Cardiac muscle cell (in vitro differentiated cells and primary cell): Measurements from ENCODE around the gene PHLDB2. TPM values are rescaled to one million over a fixed set of nuclear protein-coding genes. Genes with fewer than 3 reads are reported as not detected.

Experiments
- DNase-seq, 2 donors: peaks; one replicate each; pipeline versions ENCODE4 v3.0.0 to v3.0.0-alpha.2; 2010 to 2017; ENCODE audit warnings: low read depth in 1 of 2, low spot score in 1 of 2
- H3K27ac ChIP-seq: fragments of 200-600 bp; sonication (generic); 2 replicates; pipeline ENCODE4 v1.5.1; 2016
- H3K27me3 ChIP-seq: fragments of 200-600 bp; sonication (generic); 2 replicates; pipeline ENCODE4 v1.6.0; 2016; ENCODE audit warnings: control low read depth
- H3K36me3 ChIP-seq: fragments of 200-600 bp; sonication (generic); 2 replicates; pipeline ENCODE4 v1.5.1; 2016; ENCODE audit warnings: control low read depth
- H3K4me1 ChIP-seq: fragments of 200-600 bp; sonication (generic); 2 replicates; pipeline ENCODE4 v1.8.1; 2017; ENCODE audit warnings: low read depth, mild to moderate bottlenecking, mixed run types
- H3K4me3 ChIP-seq: fragments of 200-600 bp; sonication (generic); 2 replicates; pipeline ENCODE4 v1.5.1; 2016; ENCODE audit warnings: mild to moderate bottlenecking
- H3K9me3 ChIP-seq: fragments of 200-600 bp; sonication (generic); 2 replicates; pipeline ENCODE4 v1.5.1; 2017; ENCODE audit warnings: low read depth, mild to moderate bottlenecking, control low read depth
- CTCF ChIP-seq: IDR thresholded peaks from 2 replicates; pipeline ENCODE4 v1.5.1; 2012; ENCODE audit warnings: low read depth, mild to moderate bottlenecking, low read length
- polyA plus RNA-seq: library from polyadenylated mRNA; unstranded; fragments of >200 nt; fragmentation: Nextera tagmentation; extraction: Ambion mirVana; gene quantifications from 2 replicates; pipeline ENCODE4 v1.2.1, GENCODE V29; 2016
- total RNA-seq: library from RNA; depleted of rRNA; stranded (reverse); fragments of >200 nt; gene quantifications from 2 replicates; pipeline ENCODE4 v1.2.3, GENCODE V29; 2016

The PHLDB2 gene
- total and polyA plus RNA-seq, 2 experiments from 2014 or later, result 11.3 to 27.2 TPM

GRCh38 chr3:112001526-112001925 lies 142.5 kb downstream of the PHLDB2 start:
- no peaks in the 10 kb centered on the region for H3K4me1 ChIP-seq
- H3K27ac ChIP-seq, result no peak overlapping the region
- no peak for DNase-seq
- H3K9me3 ChIP-seq, result no peaks in the 10 kb centered on the region
- H3K36me3 ChIP-seq, result no peaks in the 10 kb centered on the region
- TF ChIP-seq CTCF, result no peak
- H3K27me3 ChIP-seq, result peaks cover 52% of the 10 kb centered on the region
- H3K4me3 ChIP-seq, result no peak overlapping the region

- TF ChIP-seq CTCF, result no peak
These were observed 143.3 kb downstream of the PHLDB2 start for GRCh38 chr3:112002096-112002971.

GRCh38 chr3:112003321-112004080 lies 144.4 kb downstream of the PHLDB2 start:
- Histone ChIP-seq H3K27me3 (peaks cover 53% of the 10 kb centered on the region), H3K4me1 (no peaks in the 10 kb centered on the region)
- no peak for TF ChIP-seq CTCF

More at GRCh38 chr3:112002096-112002971, 143.3 kb downstream of the PHLDB2 start:
- DNase-seq, result no peak
- no peaks in the 10 kb centered on the region for H3K4me1 ChIP-seq
- H3K4me3 ChIP-seq, result no peak overlapping the region
- no peak overlapping the region for H3K27ac ChIP-seq
- H3K27me3 ChIP-seq, result peaks cover 58% of the 10 kb centered on the region
- no peaks in the 10 kb centered on the region for H3K9me3 ChIP-seq
- H3K36me3 ChIP-seq, result no peaks in the 10 kb centered on the region

GRCh38 chr3:112004187-112004586 lies 145.1 kb downstream of the PHLDB2 start:
- no peak overlapping the region for H3K4me3 ChIP-seq
- TF ChIP-seq CTCF, result no peak
- H3K4me1 ChIP-seq, result no peaks in the 10 kb centered on the region
- no peaks in the 10 kb centered on the region for H3K36me3 ChIP-seq
- H3K27ac ChIP-seq, result no peak overlapping the region
- H3K9me3 ChIP-seq, result no peaks in the 10 kb centered on the region
- no peak for DNase-seq
- H3K27me3 ChIP-seq, result peaks cover 47% of the 10 kb centered on the region

More at GRCh38 chr3:112003321-112004080, 144.4 kb downstream of the PHLDB2 start:
- H3K36me3 ChIP-seq, result no peaks in the 10 kb centered on the region
- no peak overlapping the region for H3K4me3 ChIP-seq
- no peaks in the 10 kb centered on the region for H3K9me3 ChIP-seq
- DNase-seq, result no peak
- no peak overlapping the region for H3K27ac ChIP-seq

GRCh38 chr3:112004669-112005068 lies 145.6 kb downstream of the PHLDB2 start:
- Histone ChIP-seq H3K9me3 (no peaks in the 10 kb centered on the region), H3K4me1 (no peaks in the 10 kb centered on the region), H3K27me3 (peaks cover 42% of the 10 kb centered on the region), H3K4me3 (no peak overlapping the region), H3K27ac (no peak overlapping the region), H3K36me3 (no peaks in the 10 kb centered on the region)
- DNase-seq, result no peak
- no peak for TF ChIP-seq CTCF
